Measurements from ENCODE around the gene CAMK2A. TPM values are rescaled to one million over a fixed set of nuclear protein-coding genes. Genes with fewer than 3 reads are reported as not detected.

The CAMK2A gene
- total RNA-seq, 2 experiments from 2014 or later = not detected

DNA sequence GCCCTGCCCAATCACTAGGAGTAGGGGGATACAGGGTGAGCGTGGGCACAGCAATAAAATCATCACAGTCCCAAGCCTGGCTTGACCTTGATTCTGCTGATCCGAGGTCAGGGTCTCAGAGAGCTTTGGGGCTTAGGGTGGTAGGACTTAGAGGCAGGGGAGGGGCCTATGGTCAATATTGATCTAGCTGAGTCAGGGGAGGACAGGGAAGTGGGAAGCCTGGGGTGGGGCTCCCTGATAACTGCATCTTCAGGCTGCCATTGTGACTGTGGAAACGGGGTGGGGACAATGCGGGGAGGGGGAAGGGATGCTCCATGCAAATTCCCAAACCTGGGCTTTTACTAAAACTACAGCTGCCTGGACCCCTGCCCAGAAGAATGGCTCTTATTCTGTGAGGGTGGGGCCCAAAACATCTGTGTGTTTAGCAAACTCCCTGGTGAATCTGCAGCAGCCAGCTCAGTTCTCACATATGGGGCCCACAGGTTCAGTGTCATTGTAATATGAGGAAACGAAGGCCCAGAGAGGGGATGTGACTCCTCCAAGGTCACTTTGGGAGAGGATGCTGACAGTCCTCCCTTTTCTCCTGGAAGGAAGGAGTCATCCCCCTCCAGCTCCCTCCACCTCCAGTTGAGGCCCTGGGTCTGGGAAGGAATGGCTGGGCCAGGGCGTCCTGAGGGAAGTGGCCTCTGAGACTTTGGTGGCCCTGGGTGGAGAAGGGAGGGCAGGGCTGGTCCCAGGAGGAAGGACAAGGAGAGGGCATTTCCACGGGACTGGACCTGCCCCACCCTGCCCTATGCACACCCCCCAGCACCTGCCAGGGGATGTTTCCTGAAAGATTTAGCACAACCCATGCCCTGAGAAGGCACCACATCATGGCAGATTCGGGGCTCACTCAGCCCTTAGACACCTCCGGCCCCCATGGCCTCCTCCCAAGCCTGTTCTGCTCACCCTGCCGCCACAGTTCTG, 73.3 kb downstream of the CAMK2A start:
- H3K27ac ChIP-seq (ENCODE audit: low read depth, low read length, poor library complexity, severe bottlenecking) = no peak overlapping the region
- H3K4me2 ChIP-seq (ENCODE audit: low read length) = no peak overlapping the region
- POLR2A ChIA-PET = interaction anchor here (0.9 to 1.1 kb wide), 2 partner anchors 8 to 27 kb away, joined by 3 read pairs; no protein-coding TSS in a partner anchor
- CTCF ChIA-PET (ENCODE audit: unreplicated experiment) = interaction anchor here (0.5 to 0.6 kb wide), 2 partner anchors 74 to 314 kb away, joined by 3 read pairs; no protein-coding TSS in a partner anchor
- H3K4me3 ChIP-seq (ENCODE audit: low read depth, low read length, poor library complexity, severe bottlenecking) = no peak overlapping the region
- H3K9me2 ChIP-seq (ENCODE audit: insufficient read depth, low read length) = no peaks in the 10 kb centered on the region
- intact Hi-C loops (cut with micrococcal nuclease; ENCODE audit: unreplicated experiment) = no loop called here
- H3K9me3 ChIP-seq (ENCODE audit: low read length) = no peaks in the 10 kb centered on the region
- H4K20me1 ChIP-seq (ENCODE audit: insufficient read depth, low read length) = no peaks in the 10 kb centered on the region
- H3K79me2 ChIP-seq (ENCODE audit: insufficient read depth, low read depth, low read length) = no peaks in the 10 kb centered on the region
- H2AFZ ChIP-seq (ENCODE audit: low read length) = no peak overlapping the region
- no peaks in the 10 kb centered on the region for H3K36me3 ChIP-seq (ENCODE audit: insufficient read depth, low read length)
- no peak for TF ChIP-seq EZH2phosphoT487 (IDR thresholded peaks at IDR 0.05; ENCODE audit: borderline replicate concordance, low read depth, low read length)
- TF ChIP-seq CTCF (conservative IDR thresholded peaks at IDR 0.05; ENCODE audit: low read length) = no peak
- no peaks in the 10 kb centered on the region for H3K4me1 ChIP-seq (ENCODE audit: insufficient read depth, low read length, poor library complexity, severe bottlenecking)
- no TSS peak for BruUV-seq (replicated peaks)
- no peak for DNase-seq (ENCODE audit: low spot score)

DNA sequence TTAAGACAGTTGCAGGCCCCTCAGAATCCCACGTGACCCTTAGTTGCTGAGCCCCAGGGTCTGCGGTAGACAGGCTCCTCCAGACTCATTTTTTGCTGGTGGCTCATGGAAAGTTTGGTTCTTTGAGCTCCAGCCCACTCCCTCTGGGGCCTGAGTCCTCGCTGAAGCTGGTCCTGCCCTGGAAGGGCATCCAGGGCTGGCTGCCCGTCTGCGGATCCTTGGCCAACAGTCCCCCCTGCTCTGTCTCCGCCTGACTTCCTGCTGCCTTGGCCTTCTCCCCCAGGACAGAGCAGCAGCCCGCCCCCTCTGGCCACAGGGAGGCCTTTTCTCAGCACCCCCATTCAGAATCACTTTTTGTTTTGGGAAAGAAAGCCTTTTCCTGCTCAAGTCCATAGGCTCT, 75.3 kb downstream of the CAMK2A start:
- no peak for TF ChIP-seq CTCF (conservative IDR thresholded peaks at IDR 0.05; ENCODE audit: low read length)
- no peak for TF ChIP-seq EZH2phosphoT487 (IDR thresholded peaks at IDR 0.05; ENCODE audit: borderline replicate concordance, low read depth, low read length)
- H3K36me3 ChIP-seq (ENCODE audit: insufficient read depth, low read length) = no peaks in the 10 kb centered on the region
- no TSS peak for BruUV-seq (replicated peaks)
- no peak overlapping the region for H3K4me2 ChIP-seq (ENCODE audit: low read length)
- H4K20me1 ChIP-seq (ENCODE audit: insufficient read depth, low read length) = no peaks in the 10 kb centered on the region
- no peak overlapping the region for H3K4me3 ChIP-seq (ENCODE audit: low read depth, low read length, poor library complexity, severe bottlenecking)
- no peaks in the 10 kb centered on the region for H3K4me1 ChIP-seq (ENCODE audit: insufficient read depth, low read length, poor library complexity, severe bottlenecking)
- H3K9me3 ChIP-seq (ENCODE audit: low read length) = no peaks in the 10 kb centered on the region
- H3K9me2 ChIP-seq (ENCODE audit: insufficient read depth, low read length) = no peaks in the 10 kb centered on the region
- POLR2A ChIA-PET = interaction anchor here (0.6 kb wide), 1 partner anchor 39 kb away, joined by 5 read pairs; no protein-coding TSS in a partner anchor
- intact Hi-C loops (cut with micrococcal nuclease; ENCODE audit: unreplicated experiment) = no loop called here
- DNase-seq (ENCODE audit: low spot score) = no peak
- H3K27ac ChIP-seq (ENCODE audit: low read depth, low read length, poor library complexity, severe bottlenecking) = no peak overlapping the region
- H3K79me2 ChIP-seq (ENCODE audit: insufficient read depth, low read depth, low read length) = no peaks in the 10 kb centered on the region
- no peak overlapping the region for H2AFZ ChIP-seq (ENCODE audit: low read length)
- CTCF ChIA-PET (ENCODE audit: unreplicated experiment) = no interaction called here

GRCh38 chr5:150213530-150213929, 76.0 kb downstream of the CAMK2A start:
- BruUV-seq (replicated peaks) = no TSS peak
- H3K9me2 ChIP-seq (ENCODE audit: insufficient read depth, low read length) = no peaks in the 10 kb centered on the region
- TF ChIP-seq CTCF (conservative IDR thresholded peaks at IDR 0.05; ENCODE audit: low read length) (no peak), EZH2phosphoT487 (IDR thresholded peaks at IDR 0.05; ENCODE audit: borderline replicate concordance, low read depth, low read length) (no peak)
- no peaks in the 10 kb centered on the region for H3K36me3 ChIP-seq (ENCODE audit: insufficient read depth, low read length)
- no peak overlapping the region for H3K4me2 ChIP-seq (ENCODE audit: low read length)
- H3K4me1 ChIP-seq (ENCODE audit: insufficient read depth, low read length, poor library complexity, severe bottlenecking) = no peaks in the 10 kb centered on the region
- no peaks in the 10 kb centered on the region for H3K9me3 ChIP-seq (ENCODE audit: low read length)
- no peaks in the 10 kb centered on the region for H4K20me1 ChIP-seq (ENCODE audit: insufficient read depth, low read length)
- POLR2A ChIA-PET = no interaction called here
- H3K4me3 ChIP-seq (ENCODE audit: low read depth, low read length, poor library complexity, severe bottlenecking) = no peak overlapping the region
- H2AFZ ChIP-seq (ENCODE audit: low read length) = no peak overlapping the region
- DNase-seq (ENCODE audit: low spot score) = no peak
- no peak overlapping the region for H3K27ac ChIP-seq (ENCODE audit: low read depth, low read length, poor library complexity, severe bottlenecking)
- no peaks in the 10 kb centered on the region for H3K79me2 ChIP-seq (ENCODE audit: insufficient read depth, low read depth, low read length)
- intact Hi-C loops (cut with micrococcal nuclease; ENCODE audit: unreplicated experiment) = no loop called here
- CTCF ChIA-PET (ENCODE audit: unreplicated experiment) = no interaction called here
